Chondrocyte (in vitro differentiated cells): ENCODE data around the gene MYL12A. TPM values are rescaled to one million over a fixed set of nuclear protein-coding genes. Genes with fewer than 3 reads are reported as not detected.

Experiments
- DNase-seq: peaks from one replicate; pipeline ENCODE4 v3.0.0; 2021; ENCODE audit warnings: mixed read lengths, low spot score
- H3K27ac Mint-ChIP-seq: one replicate; pipeline ENCODE4 v1.8.0; 2021; ENCODE audit warnings: mild to moderate bottlenecking, moderate library complexity, mixed read lengths; ENCODE audit not compliant: unreplicated experiment
- H3K27me3 Mint-ChIP-seq: 2 replicates; pipeline ENCODE4 v1.8.0; 2021; ENCODE audit warnings: low read depth, mixed read lengths
- H3K36me3 Mint-ChIP-seq: 2 replicates; pipeline ENCODE4 v1.8.0; 2021; ENCODE audit warnings: low read depth, mixed read lengths
- H3K4me1 Mint-ChIP-seq: 2 replicates; pipeline ENCODE4 v1.8.0; 2021; ENCODE audit warnings: low read depth, mild to moderate bottlenecking, mixed read lengths
- H3K4me3 Mint-ChIP-seq: one replicate; pipeline ENCODE4 v1.8.0; 2021; ENCODE audit warnings: mild to moderate bottlenecking, moderate library complexity, mixed read lengths; ENCODE audit not compliant: unreplicated experiment
- H3K9me3 Mint-ChIP-seq: 2 replicates; pipeline ENCODE4 v1.8.0; 2021; ENCODE audit warnings: low read depth, mixed read lengths
- total RNA-seq: library from RNA; stranded (reverse); gene quantifications from 3 replicates; pipeline ENCODE4 v1.2.1, GENCODE V29; 2021
- TF ChIP-seq, protein P1 (sequence below): fragments of 200-600 bp; sonication (generic); IDR thresholded peaks from 2 replicates; pipeline ENCODE4 v1.5.0; 2021; ENCODE audit warnings: antibody characterized with exemption, mild to moderate bottlenecking, moderate library complexity

Gene MYL12A
- total RNA-seq, 1 donor from 2014 or later: 647 TPM

DNA sequence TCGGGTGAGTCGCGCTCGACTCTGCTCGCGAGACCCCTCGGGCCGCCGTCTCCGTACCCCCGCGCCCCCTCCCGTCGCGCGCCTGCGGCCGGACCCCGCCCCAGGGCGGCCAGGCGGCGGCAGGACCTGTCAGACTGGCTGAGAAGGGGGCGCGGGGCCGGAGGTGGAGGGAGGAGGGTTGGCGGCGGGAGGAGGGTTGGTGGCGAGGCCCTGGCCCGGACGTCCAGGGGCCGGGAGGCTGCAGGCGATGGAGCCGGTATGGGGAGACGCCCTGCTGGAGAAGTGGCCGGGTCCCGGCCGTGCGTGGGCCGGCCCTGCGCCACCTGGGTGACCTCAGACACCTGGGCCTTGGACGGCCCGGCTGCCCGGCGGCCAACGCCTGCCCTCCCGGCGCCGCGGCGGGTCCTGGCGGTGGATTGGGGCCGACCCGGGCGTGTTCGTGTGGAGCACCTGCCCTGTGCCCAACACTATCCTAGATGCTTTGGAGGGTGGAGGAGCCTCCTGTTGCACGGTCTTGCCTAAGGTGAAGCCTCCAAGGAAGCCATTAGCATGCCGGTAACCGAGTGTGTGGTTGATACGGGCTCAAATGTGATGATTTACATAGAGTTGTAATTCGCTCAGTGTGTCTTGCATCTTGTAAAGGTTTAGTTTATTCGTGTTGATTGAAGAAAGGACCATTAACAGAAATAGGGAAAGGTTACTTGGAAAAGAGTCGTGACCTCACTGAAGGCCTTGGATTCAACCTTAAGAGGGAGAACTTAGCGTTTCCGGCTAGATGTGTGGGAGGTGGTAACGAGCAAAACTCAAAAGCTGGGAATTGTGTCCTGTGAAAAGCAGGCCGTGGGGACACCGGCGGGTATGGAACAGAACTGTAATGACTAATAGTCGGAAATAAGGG lies 14.9 kb downstream of the MYL12A start:
- H3K36me3 Mint-ChIP-seq: peaks cover 11% of the 10 kb centered on the region
- H3K4me3 Mint-ChIP-seq: peak overlapping the region; percentile 82
- H3K4me1 Mint-ChIP-seq: peaks cover 74% of the 10 kb centered on the region
- H3K27ac Mint-ChIP-seq: peak overlapping the region; percentile 94
- TF ChIP-seq, protein P1, sequence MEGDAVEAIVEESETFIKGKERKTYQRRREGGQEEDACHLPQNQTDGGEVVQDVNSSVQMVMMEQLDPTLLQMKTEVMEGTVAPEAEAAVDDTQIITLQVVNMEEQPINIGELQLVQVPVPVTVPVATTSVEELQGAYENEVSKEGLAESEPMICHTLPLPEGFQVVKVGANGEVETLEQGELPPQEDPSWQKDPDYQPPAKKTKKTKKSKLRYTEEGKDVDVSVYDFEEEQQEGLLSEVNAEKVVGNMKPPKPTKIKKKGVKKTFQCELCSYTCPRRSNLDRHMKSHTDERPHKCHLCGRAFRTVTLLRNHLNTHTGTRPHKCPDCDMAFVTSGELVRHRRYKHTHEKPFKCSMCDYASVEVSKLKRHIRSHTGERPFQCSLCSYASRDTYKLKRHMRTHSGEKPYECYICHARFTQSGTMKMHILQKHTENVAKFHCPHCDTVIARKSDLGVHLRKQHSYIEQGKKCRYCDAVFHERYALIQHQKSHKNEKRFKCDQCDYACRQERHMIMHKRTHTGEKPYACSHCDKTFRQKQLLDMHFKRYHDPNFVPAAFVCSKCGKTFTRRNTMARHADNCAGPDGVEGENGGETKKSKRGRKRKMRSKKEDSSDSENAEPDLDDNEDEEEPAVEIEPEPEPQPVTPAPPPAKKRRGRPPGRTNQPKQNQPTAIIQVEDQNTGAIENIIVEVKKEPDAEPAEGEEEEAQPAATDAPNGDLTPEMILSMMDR: no peak
- no peak for DNase-seq
- no peaks in the 10 kb centered on the region for H3K27me3 Mint-ChIP-seq
- no peaks in the 10 kb centered on the region for H3K9me3 Mint-ChIP-seq

GRCh38 chr18:3263132-3263700 lies 15.6 kb downstream of the MYL12A start:
- Mint-ChIP-seq H3K36me3 (peaks cover 5% of the 10 kb centered on the region), H3K27me3 (no peaks in the 10 kb centered on the region), H3K4me1 (peaks cover 71% of the 10 kb centered on the region), H3K27ac (peak overlapping the region; percentile 94), H3K4me3 (peak overlapping the region; percentile 82), H3K9me3 (no peaks in the 10 kb centered on the region)
- TF ChIP-seq, protein P1: no peak
- no peak for DNase-seq

- peak overlapping the region; percentile 42 for H3K27ac Mint-ChIP-seq
- peaks cover 77% of the 10 kb centered on the region for H3K4me1 Mint-ChIP-seq
- H3K9me3 Mint-ChIP-seq: no peaks in the 10 kb centered on the region
- H3K27me3 Mint-ChIP-seq: no peaks in the 10 kb centered on the region
- H3K4me3 Mint-ChIP-seq: peak overlapping the region; percentile 46
- TF ChIP-seq, protein P1: no peak
- peaks cover 1% of the 10 kb centered on the region for H3K36me3 Mint-ChIP-seq
- DNase-seq: no peak
Measured at GRCh38 chr18:3264362-3264761, 16.8 kb downstream of the MYL12A start.

DNA sequence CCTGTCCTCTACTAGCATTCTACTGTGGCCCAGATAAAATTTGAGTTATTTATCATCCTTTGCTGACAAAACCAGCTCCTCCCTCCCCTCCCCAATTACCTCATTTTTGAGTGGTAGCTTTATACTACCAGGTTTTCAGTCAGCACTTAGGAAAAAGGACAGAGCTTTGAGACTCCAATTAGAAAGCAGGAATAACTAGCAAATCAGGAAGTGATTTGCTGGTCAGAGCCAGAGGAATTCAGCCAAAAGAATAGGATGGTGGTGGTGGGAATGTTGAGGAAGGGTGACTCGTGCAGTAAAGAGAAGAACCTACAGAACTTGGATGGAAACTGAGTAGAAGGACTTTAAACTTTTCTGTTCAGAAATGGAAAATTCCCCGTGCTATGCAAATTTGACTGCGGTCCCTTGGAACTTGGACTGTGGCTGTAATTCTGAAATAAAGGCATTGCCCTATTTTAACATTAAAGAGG lies 18.0 kb downstream of the MYL12A start:
- Mint-ChIP-seq H3K4me3 (peak overlapping the region; percentile 38), H3K9me3 (no peaks in the 10 kb centered on the region), H3K4me1 (peaks cover 79% of the 10 kb centered on the region), H3K27me3 (no peaks in the 10 kb centered on the region), H3K27ac (peak overlapping the region; percentile 38), H3K36me3 (no peaks in the 10 kb centered on the region)
- TF ChIP-seq, protein P1: no peak
- DNase-seq: no peak

DNA sequence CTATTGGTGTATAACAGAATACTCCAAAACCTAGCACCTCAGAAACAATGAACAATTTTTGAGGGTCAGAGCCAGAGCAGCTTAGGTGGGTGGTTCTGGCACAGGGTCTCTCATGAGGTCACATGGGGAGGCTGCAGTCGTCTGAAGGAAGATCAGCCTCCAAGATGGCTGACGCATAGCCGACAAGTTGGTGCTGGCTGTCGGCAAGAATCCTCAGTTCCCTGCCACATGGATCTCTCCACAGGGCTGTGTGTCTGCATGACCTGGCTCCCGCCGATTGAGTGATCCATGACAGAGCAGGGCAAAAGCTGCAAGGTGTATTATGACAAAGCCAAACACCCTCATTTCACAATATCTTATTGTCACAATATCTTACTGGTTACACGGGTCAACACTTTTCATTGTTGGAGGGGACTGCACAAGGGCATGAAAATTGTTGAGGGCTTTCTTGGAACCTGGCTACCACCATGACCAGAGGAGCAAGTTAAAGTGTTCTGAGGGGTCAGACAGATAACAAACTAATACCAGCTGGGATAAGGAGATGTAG lies 18.5 kb downstream of the MYL12A start:
- peak overlapping the region; percentile 42 for H3K27ac Mint-ChIP-seq
- no peaks in the 10 kb centered on the region for H3K27me3 Mint-ChIP-seq
- TF ChIP-seq, protein P1: no peak
- peaks cover 79% of the 10 kb centered on the region for H3K4me1 Mint-ChIP-seq
- no peaks in the 10 kb centered on the region for H3K36me3 Mint-ChIP-seq
- no peak overlapping the region for H3K4me3 Mint-ChIP-seq
- no peak for DNase-seq
- no peaks in the 10 kb centered on the region for H3K9me3 Mint-ChIP-seq
